ENCODE results near the gene FARP2.
A peak's percentile ranks its signal among the peaks of the same experiment; 100 is the strongest.

Gene FARP2

GRCh38 chr2:241355983-241356870 lies at the start of gene FARP2:
FARP2 (plus strand) TSS chr2:241356285; CDS start chr2:241373108, 16,823 bp downstream.
- Histone ChIP-seq H4K20me1 (peaks cover 42 to 88% (median 67%) of the 10 kb centered on the region in 11 experiments; a peak in 21 of 22 replicates), H3K9ac (peak within 1 kb of the TSS; percentile 90 to 96 (median 93)), H3K9me3 (replicated peaks in 1 of 11) (no peaks in the 10 kb centered on the region), H3K27ac (peak within 1 kb of the TSS; percentile 81 to 91 (median 87)), H3K4me2 (peak within 1 kb of the TSS; percentile 88 to 99 (median 95)), H3K4me1 (peaks cover 26 to 43% (median 35%) of the 10 kb centered on the region in 10 experiments), H3K4me3 (peak within 1 kb of the TSS; percentile 80 to 95 (median 91)), H3K36me3 (peaks cover 36 to 41% (median 40%) of the 10 kb centered on the region in 11 experiments), H3K27me3 (no peaks in the 10 kb centered on the region)
- no peak for TF ChIP-seq Cebpa-rat (IDR thresholded peaks at IDR 0.05)

- H4K20me1 ChIP-seq = peaks cover 85 to 100% (median 99%) of the 10 kb centered on the region in 11 experiments
- no peaks in the 10 kb centered on the region for H3K27me3 ChIP-seq
- H3K9ac ChIP-seq = no peak overlapping the region
- H3K4me1 ChIP-seq = peaks cover 37 to 92% (median 74%) of the 10 kb centered on the region in 10 experiments
- peak overlapping the region in 2 of 11 experiments; percentile 23 to 60; a peak in 2 of 22 replicates for H3K4me2 ChIP-seq
- TF ChIP-seq Cebpa-rat (IDR thresholded peaks at IDR 0.05) = no peak
- H3K27ac ChIP-seq = no peak overlapping the region
- no peaks in the 10 kb centered on the region for H3K9me3 ChIP-seq (replicated peaks in 1 of 11)
- H3K36me3 ChIP-seq = peaks cover 0 to 22% (median 12%) of the 10 kb centered on the region in 11 experiments; a peak in 11 of 22 replicates
- H3K4me3 ChIP-seq = no peak overlapping the region
Measured at GRCh38 chr2:241307055-241307454, 49.0 kb upstream of the FARP2 start.

DNA sequence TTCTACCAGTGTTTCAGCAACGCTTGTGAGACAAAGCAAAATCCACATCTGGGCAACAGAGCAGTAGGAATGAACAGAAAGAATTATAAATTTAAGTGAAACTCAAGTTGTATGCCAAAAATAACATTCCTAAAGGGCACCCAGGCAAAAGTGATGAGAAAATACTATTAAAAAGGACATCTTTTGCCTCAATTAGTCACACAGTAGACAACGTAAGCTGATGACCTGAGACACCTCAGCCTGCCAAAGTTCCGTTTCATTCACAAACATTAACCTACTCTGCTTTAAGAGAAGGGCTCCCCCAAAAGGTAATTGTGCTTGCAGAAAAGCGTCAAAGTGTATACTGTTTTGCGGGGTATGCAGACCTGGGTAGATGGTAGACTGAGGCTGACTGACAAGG lies 47.8 kb upstream of the FARP2 start:
- peaks cover 49 to 92% (median 76%) of the 10 kb centered on the region in 10 experiments for H3K4me1 ChIP-seq
- no peak overlapping the region for H3K4me3 ChIP-seq
- no peak overlapping the region for H3K9ac ChIP-seq
- H3K36me3 ChIP-seq = peaks cover 0 to 22% (median 12%) of the 10 kb centered on the region in 11 experiments; a peak in 11 of 22 replicates
- peak overlapping the region in 5 of 11 experiments; percentile 56 to 93 (median 87); a peak in 5 of 22 replicates for H3K4me2 ChIP-seq
- H4K20me1 ChIP-seq = peaks cover 74 to 99% (median 90%) of the 10 kb centered on the region in 11 experiments
- no peaks in the 10 kb centered on the region for H3K27me3 ChIP-seq
- TF ChIP-seq Cebpa-rat (IDR thresholded peaks at IDR 0.05) = no peak
- H3K27ac ChIP-seq = no peak overlapping the region
- no peaks in the 10 kb centered on the region for H3K9me3 ChIP-seq (replicated peaks in 1 of 11)

DNA sequence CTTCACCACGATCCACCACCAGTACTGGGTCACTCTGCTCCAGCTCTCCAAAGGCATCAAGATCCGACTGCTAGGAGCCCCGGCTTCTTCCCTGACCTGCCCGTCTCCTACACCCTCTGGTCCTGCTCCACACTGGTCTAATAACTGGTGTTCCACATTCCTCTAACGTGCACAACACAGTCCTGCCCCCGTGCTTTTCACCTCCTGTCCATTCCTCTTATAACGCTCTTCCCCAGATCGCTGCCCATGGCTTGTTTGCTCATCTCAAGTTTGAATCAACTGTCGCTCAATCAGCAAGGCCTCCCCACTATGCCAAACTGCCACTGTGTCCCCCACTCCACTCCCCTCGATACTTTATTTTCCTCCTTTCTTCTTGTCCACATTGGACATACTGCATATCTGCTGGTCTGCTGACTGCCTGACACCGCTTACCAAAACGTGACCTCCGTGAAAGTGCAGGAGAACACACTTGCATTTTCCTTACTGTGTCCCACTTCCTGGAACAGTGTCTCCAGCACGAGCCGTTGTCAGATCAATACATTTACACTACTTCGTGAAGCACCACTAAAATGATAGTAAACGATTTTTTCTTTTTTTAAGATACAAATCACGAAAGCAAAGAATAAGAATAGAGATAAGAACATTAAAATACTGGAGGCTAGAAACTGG lies 47.1 kb upstream of the FARP2 start:
- H3K4me2 ChIP-seq = peak overlapping the region; percentile 56 to 93 (median 77)

GRCh38 chr2:241309684-241310117 lies 46.4 kb upstream of the FARP2 start:
- TF ChIP-seq Cebpa-rat (IDR thresholded peaks at IDR 0.05) = no peak
- peaks cover 60 to 91% (median 75%) of the 10 kb centered on the region in 11 experiments for H4K20me1 ChIP-seq

More for the DNA sequence above, 47.1 kb upstream of the FARP2 start:
- Histone ChIP-seq H3K27me3 (no peaks in the 10 kb centered on the region), H3K36me3 (peaks cover 0 to 22% (median 12%) of the 10 kb centered on the region in 11 experiments; a peak in 11 of 22 replicates), H4K20me1 (peaks cover 67 to 98% (median 83%) of the 10 kb centered on the region in 11 experiments), H3K4me3 (no peak overlapping the region), H3K4me1 (peaks cover 56 to 98% (median 78%) of the 10 kb centered on the region in 10 experiments), H3K9me3 (replicated peaks in 1 of 11) (no peaks in the 10 kb centered on the region), H3K27ac (peak overlapping the region in 4 of 11 experiments; percentile 5 to 40 (median 22); a peak in 4 of 22 replicates), H3K9ac (0 out of 22 replicates have a peak overlapping the region, but pooled peaks of 1 of the 11 experiments have one; percentile 3)
- no peak for TF ChIP-seq Cebpa-rat (IDR thresholded peaks at IDR 0.05)

DNA sequence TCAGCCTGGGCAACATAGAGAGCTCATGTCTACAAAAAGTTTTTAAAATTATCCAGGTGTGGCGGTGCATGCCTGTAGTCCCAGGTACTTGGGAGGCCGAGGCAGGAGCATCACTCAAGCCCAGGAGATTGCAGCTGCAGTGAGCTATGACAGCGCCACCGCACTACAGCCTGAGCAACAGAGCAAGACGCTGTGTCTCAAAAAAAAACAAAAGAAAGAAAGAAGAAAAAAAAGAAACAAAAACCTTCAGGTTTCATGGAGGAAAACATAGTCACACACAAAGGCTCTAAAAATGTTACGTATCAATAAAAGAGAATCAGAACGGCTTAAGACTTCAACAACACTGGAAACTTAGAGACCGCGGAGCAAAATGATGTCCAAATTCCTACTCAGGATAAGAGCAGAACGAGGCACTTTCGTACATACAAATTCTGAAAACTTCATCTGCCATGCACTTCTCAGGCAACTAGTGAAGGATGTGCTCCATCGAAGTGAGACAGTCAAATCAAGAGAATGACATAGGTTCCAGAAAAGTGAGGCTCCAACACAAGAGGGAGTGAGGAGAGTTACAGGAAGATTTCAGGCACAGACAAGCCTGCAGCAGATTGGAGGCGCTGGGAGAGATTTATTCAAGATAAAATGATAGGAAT lies 45.0 kb upstream of the FARP2 start:
- peak overlapping the region in 3 of 10 experiments; percentile 11 to 25 (median 25); a peak in 4 of 20 replicates for H3K4me3 ChIP-seq
- H3K4me1 ChIP-seq = peaks cover 59 to 86% (median 71%) of the 10 kb centered on the region in 10 experiments
- peak overlapping the region in 9 of 11 experiments; percentile 16 to 60 (median 33); a peak in 16 of 22 replicates for H3K9ac ChIP-seq
- no peaks in the 10 kb centered on the region for H3K27me3 ChIP-seq
- peaks cover 47 to 78% (median 62%) of the 10 kb centered on the region in 11 experiments for H4K20me1 ChIP-seq
- TF ChIP-seq Cebpa-rat (IDR thresholded peaks at IDR 0.05) = no peak
- H3K36me3 ChIP-seq = peaks cover 0 to 22% (median 12%) of the 10 kb centered on the region in 11 experiments; a peak in 11 of 22 replicates
- H3K4me2 ChIP-seq = peak overlapping the region; percentile 71 to 94 (median 87)
- H3K27ac ChIP-seq = peak overlapping the region in 9 of 11 experiments; percentile 3 to 53 (median 36); a peak in 14 of 22 replicates
- no peaks in the 10 kb centered on the region for H3K9me3 ChIP-seq (replicated peaks in 1 of 11)

More at GRCh38 chr2:241309684-241310117, 46.4 kb upstream of the FARP2 start:
- Histone ChIP-seq H3K4me2 (peak overlapping the region; percentile 56 to 93 (median 77)), H3K27me3 (no peaks in the 10 kb centered on the region), H3K4me1 (peaks cover 59 to 99% (median 84%) of the 10 kb centered on the region in 10 experiments), H3K9ac (peak overlapping the region in 8 of 11 experiments; percentile 1 to 36 (median 12); a peak in 6 of 22 replicates), H3K9me3 (replicated peaks in 1 of 11) (no peaks in the 10 kb centered on the region), H3K36me3 (peaks cover 0 to 22% (median 12%) of the 10 kb centered on the region in 11 experiments; a peak in 11 of 22 replicates), H3K4me3 (no peak overlapping the region), H3K27ac (peak overlapping the region in 9 of 11 experiments; percentile 5 to 47 (median 37); a peak in 16 of 22 replicates)

DNA sequence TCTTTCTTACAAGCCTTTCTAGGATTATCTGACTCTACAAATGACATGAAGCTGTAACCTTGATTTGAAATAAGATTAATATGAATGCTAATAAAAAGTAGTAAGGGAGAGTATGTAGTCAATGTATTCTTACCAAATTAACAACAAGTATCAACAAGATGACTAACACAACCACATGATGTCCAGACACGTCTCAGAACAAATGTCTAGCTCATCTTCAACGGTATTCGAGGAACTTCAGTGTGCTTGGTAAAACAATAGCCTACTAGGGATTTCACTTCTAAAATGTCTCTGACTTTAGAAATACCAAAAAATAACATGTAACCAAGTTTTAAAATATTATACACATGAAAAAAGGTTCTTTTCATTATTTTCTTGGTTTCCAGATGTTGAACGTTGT lies 44.0 kb upstream of the FARP2 start:
- Histone ChIP-seq H3K36me3 (peaks cover 0 to 21% (median 12%) of the 10 kb centered on the region in 11 experiments; a peak in 11 of 22 replicates), H3K27ac (peak overlapping the region in 2 of 11 experiments; percentile 11 to 36; a peak in 1 of 22 replicates), H3K4me2 (peak overlapping the region; percentile 71 to 94 (median 87); a peak in 21 of 22 replicates), H3K4me1 (peaks cover 58 to 79% (median 66%) of the 10 kb centered on the region in 10 experiments), H4K20me1 (peaks cover 47 to 74% (median 60%) of the 10 kb centered on the region in 11 experiments), H3K9me3 (replicated peaks in 1 of 11) (no peaks in the 10 kb centered on the region), H3K27me3 (no peaks in the 10 kb centered on the region), H3K4me3 (no peak overlapping the region), H3K9ac (no peak overlapping the region)
- TF ChIP-seq Cebpa-rat (IDR thresholded peaks at IDR 0.05) = no peak

Measured in BLaER1 treated with 17β-estradiol and CSF1 and Interleukin-3, amounts not matched to agents 10 nM and 100 nM (cell line).